Activated naive CD4-positive, alpha-beta T cell treated with anti-CD3 and anti-CD28 coated beads, Interleukin-2, amount 10 ng/mL, durations not matched to agents 5 hours and 36 hours (primary cell): ENCODE data around the gene PSMD2. TPM values are rescaled to one million over a fixed set of nuclear protein-coding genes. Genes with fewer than 3 reads are reported as not detected.

ENCODE experiments used
- total RNA-seq, 2 experiments: library from RNA; stranded (reverse); gene quantifications; one replicate each; pipeline ENCODE4 v1.2.3, GENCODE V29; 2021

The PSMD2 gene
- total RNA-seq = 100 to 1,000 TPM; 150 to 153 TPM

GRCh38 chr3:184298759-184299487, at the start of gene PSMD2:
TSS of gene PSMD2 (plus strand) at chr3:184299241. CDS start at chr3:184299267, 26 bp downstream.

DNA sequence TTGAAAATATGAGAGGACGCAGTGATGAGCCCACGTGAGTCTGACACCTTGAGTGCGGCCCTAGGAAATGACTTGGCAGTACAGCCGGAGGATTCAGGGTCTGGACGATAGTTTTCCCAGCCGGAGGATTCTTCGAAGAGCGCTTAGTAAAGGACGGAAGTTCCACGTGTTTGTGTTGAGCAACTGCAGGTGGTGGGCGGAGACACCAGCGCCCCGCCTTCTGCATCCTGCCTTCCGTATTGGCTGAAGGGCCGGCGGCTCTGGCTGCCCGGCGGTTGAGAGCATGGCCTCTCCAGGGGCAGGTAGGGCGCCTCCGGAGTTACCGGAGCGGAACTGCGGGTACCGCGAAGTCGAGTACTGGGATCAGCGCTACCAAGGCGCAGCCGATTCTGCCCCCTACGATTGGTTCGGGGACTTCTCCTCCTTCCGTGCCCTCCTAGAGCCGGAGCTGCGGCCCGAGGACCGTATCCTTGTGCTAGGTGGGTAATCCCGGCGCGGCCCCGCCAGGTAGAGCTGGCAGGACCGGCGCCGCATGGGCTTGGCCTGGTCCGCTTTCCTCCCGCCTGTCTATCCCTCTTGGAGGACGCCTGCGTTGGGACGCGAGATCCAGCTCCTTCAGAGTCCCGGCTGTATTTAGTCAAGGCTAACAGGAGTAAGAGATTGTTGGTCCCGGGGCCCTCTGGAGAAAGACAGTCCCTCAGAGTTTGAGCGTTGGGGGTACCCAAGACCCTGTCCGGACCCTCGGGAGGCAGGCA, 49.5 kb upstream of the PSMD2 start, which contains the start of gene EEF1AKMT4:
EEF1AKMT4 (plus strand) TSS at position 261 of the 755 bp plus-strand sequence; CDS start at position 284, 23 bp downstream.

DNA sequence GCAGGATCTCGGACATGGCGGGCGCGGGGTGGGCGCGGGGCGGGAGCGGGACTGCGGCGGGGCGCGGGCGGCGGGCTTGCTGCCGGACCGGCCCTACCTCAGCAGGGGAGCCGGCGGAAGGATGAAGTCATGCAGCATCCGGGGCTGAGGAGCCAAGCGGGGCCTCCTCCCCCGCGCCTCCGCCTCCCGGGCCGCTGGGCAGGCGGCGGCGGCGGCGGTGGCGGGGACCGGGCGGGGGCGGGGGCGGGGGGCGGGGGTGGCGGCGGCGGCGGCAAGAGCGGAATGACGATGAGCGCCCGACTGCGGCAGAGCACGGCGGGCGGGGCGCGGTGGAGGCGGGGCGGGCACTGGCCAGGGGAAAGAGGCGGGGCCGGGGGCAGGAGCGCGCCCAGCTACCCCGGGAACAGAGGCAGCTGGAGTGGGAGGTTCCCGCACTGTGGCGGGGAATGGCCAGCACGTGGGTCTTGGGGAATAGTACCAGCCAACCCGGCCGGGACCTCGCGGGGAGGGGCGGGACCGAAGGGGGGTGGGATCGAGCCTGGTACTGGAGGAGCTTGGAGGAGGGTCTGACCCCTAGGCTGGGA, 37.7 kb upstream of the PSMD2 start, which contains the start of gene CAMK2N2:
CAMK2N2 (minus strand) TSS at position 284 of the 584 bp plus-strand sequence; CDS start at position 16, 268 bp downstream.

GRCh38 chr3:184275961-184276910, 22.8 kb upstream of the PSMD2 start, which contains the start of gene ECE2:
TSS of gene ECE2 (plus strand) at chr3:184276022. CDS start at chr3:184276154, 132 bp downstream.

DNA sequence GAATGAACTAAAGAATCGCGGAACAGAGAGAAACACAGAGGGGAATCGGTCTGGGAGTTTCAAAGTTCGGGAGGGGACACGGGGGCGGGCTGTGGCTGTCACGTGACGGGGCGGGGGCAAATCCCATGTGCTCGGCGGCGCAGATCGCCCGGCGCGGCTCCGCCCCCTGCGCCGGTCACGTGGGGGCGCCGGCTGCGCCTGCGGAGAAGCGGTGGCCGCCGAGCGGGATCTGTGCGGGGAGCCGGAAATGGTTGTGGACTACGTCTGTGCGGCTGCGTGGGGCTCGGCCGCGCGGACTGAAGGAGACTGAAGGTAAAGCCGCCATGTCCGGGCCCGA, 15.3 kb downstream of the PSMD2 start, which contains the start of gene EIF4G1:
EIF4G1 (plus strand) TSS at position 244 of the 337 bp plus-strand sequence. CDS start 1,191 bp downstream, outside the sequence.

GRCh38 chr3:184337399-184337714, 38.3 kb downstream of the PSMD2 start, which contains the start of gene FAM131A:
TSS of gene FAM131A (plus strand) at chr3:184337600. CDS start at chr3:184337631, 31 bp downstream.

Other genes with a start within 250 kb of the PSMD2 start
- gene HTR3C, start 246.2 kb upstream of the PSMD2 start, total RNA-seq = not detected
- not detected for gene HTR3E, start 202.2 kb upstream of the PSMD2 start, total RNA-seq
- 10 to 100 TPM; 48.1 to 51.4 TPM for gene EIF2B5, start 163.9 kb upstream of the PSMD2 start, total RNA-seq
- gene DVL3, start 143.9 kb upstream of the PSMD2 start, total RNA-seq = 10 to 100 TPM; 33.3 to 37.5 TPM
- 100 to 1,000 TPM; 199 to 214 TPM for gene AP2M1, start 124.4 kb upstream of the PSMD2 start, total RNA-seq
- gene ABCF3, start 113.0 kb upstream of the PSMD2 start, total RNA-seq = 10 to 100 TPM; 60.4 TPM
- not detected for gene VWA5B2, start 69.7 kb upstream of the PSMD2 start, total RNA-seq
- gene ALG3, start 50.3 kb upstream of the PSMD2 start, total RNA-seq = 10 to 100 TPM; 37.9 to 41.2 TPM
- 1 to 10 TPM; 3.3 to 4.3 TPM for gene EEF1AKMT4, start 49.6 kb upstream of the PSMD2 start, total RNA-seq
- gene CAMK2N2, start 37.7 kb upstream of the PSMD2 start, total RNA-seq = not detected
- gene ECE2, start 23.2 kb upstream of the PSMD2 start, total RNA-seq = not detected
- 100 to 1,000 TPM; 240 to 246 TPM for gene EIF4G1, start 15.4 kb downstream of the PSMD2 start, total RNA-seq
- gene FAM131A, start 38.4 kb downstream of the PSMD2 start, total RNA-seq = 1 to 10 TPM; 5.8 to 6.1 TPM
- 1 to 10 TPM; 3.1 to 4.1 TPM for gene CLCN2, start 62.4 kb downstream of the PSMD2 start, total RNA-seq
- 10 to 100 TPM; 74.2 to 78.3 TPM for gene POLR2H, start 62.5 kb downstream of the PSMD2 start, total RNA-seq
- not detected for gene THPO, start 79.0 kb downstream of the PSMD2 start, total RNA-seq
- not detected for gene CHRD, start 80.8 kb downstream of the PSMD2 start, total RNA-seq